Measurements from ENCODE around the gene KIF26B. TPM values are rescaled to one million over a fixed set of nuclear protein-coding genes. Genes with fewer than 3 reads are reported as not detected.

Gene KIF26B
- total RNA-seq, 1 donor from 2014 or later: 0.13 TPM

DNA sequence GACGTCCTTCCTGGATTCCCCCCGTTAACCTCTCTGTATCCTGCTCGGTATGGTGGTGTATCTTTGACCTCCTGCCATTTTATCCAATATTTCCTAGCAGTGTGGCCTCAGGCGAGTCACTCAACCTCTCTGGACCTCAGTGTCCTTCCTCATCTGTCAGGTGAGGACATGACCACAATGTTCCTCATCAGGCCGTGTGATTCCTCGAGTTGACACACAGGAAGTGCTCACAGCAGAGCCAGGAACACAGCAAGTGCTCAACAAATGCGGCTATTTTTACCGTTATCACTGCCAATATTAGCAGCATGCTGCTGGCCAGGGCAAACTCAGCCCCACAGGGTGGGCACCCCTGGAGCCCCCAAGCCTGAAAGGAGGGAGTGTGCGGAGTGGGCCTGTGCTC is 450.2 kb downstream of the KIF26B start:
- DNase-seq (ENCODE audit: low spot score): no peak
- Mint-ChIP-seq H3K4me1 (ENCODE audit: low read depth) (no peaks in the 10 kb centered on the region), H3K27me3 (ENCODE audit: insufficient read depth) (no peaks in the 10 kb centered on the region), H3K4me3 (no peak overlapping the region), H3K9me3 (no peaks in the 10 kb centered on the region), H3K27ac (no peak overlapping the region), H3K36me3 (ENCODE audit: low read depth) (no peaks in the 10 kb centered on the region)
- intact Hi-C loops (cut with micrococcal nuclease): no loop called here

DNA sequence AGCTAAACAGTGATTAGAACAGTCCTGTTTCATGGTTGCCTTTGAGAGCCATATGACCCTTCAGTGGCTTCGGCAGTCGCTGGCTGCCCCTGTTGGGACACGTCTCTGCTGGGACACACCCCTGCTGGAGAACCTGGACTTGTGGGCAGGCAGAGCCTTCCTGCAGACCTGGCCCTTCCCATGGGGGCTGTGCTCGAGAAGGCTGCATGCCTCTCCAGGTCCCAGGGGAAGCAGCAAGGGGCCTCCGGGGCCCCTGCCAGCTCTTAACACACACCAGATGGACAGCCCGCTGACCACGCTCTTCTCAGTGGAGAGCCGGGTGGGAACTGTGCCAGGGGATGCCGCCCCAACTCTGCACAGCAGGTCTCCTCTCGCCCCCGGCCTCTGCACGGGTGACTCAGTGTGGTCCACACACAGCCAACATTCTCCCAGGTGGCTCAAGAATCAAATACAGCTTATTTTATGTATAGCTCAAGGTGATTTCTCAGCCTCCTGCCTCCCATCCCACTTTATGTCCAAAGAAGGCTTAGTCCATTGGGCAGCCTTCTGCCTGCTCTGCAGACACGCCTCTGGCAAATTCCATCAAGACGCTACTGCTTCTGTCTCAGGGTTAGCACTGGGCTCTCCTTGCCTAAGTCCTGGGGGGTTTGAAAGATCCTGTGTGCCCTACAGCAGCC is 450.8 kb downstream of the KIF26B start:
- H3K27me3 Mint-ChIP-seq (ENCODE audit: insufficient read depth): no peaks in the 10 kb centered on the region

DNA sequence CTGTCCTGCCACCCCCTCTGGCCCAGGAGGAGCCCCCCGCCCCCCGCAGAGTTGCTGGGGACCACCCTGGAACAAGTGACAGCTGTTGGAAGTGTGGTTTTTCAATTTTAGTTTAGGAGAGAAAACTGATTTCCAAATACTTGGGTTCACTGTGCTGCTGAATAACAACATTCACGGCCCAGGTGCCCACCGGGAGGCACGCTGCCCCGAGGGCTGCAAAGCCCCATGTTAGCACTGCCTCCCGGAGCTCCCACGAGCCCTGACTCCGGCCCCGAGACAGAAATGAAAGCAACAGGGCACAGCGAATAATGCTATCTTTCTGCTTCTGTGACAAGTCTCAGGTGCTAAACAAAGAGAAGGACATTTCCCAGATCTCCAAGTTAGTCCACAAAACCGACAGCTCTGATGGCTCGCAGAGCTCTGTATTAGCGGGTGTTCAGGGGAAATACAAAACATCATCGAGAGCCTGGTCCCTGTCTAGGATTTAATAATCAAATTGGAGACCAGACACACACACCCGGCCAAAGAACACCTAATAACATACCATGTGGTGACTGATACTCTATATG is 451.5 kb downstream of the KIF26B start:
- no peak overlapping the region for H3K27ac Mint-ChIP-seq
- DNase-seq (ENCODE audit: low spot score): no peak
- H3K4me3 Mint-ChIP-seq: no peak overlapping the region
- no peaks in the 10 kb centered on the region for H3K4me1 Mint-ChIP-seq (ENCODE audit: low read depth)
- intact Hi-C loops (cut with micrococcal nuclease): no loop called here
- no peaks in the 10 kb centered on the region for H3K9me3 Mint-ChIP-seq
- H3K36me3 Mint-ChIP-seq (ENCODE audit: low read depth): no peaks in the 10 kb centered on the region
- H3K27me3 Mint-ChIP-seq (ENCODE audit: insufficient read depth): no peaks in the 10 kb centered on the region

More for the DNA sequence above, 450.8 kb downstream of the KIF26B start:
- Mint-ChIP-seq H3K27ac (no peak overlapping the region), H3K36me3 (ENCODE audit: low read depth) (no peaks in the 10 kb centered on the region), H3K9me3 (no peaks in the 10 kb centered on the region), H3K4me1 (ENCODE audit: low read depth) (no peaks in the 10 kb centered on the region), H3K4me3 (no peak overlapping the region)
- DNase-seq (ENCODE audit: low spot score): no peak
- intact Hi-C loops (cut with micrococcal nuclease): no loop called here

GRCh38 chr1:245608271-245608670 is 453.5 kb downstream of the KIF26B start:
- no peaks in the 10 kb centered on the region for H3K36me3 Mint-ChIP-seq (ENCODE audit: low read depth)
- intact Hi-C loops (cut with micrococcal nuclease): no loop called here
- H3K4me3 Mint-ChIP-seq: no peak overlapping the region
- no peaks in the 10 kb centered on the region for H3K27me3 Mint-ChIP-seq (ENCODE audit: insufficient read depth)
- no peaks in the 10 kb centered on the region for H3K4me1 Mint-ChIP-seq (ENCODE audit: low read depth)
- H3K9me3 Mint-ChIP-seq: no peaks in the 10 kb centered on the region
- H3K27ac Mint-ChIP-seq: no peak overlapping the region
- no peak for DNase-seq (ENCODE audit: low spot score)

GRCh38 chr1:245609354-245610150 is 454.8 kb downstream of the KIF26B start:
- Mint-ChIP-seq H3K36me3 (ENCODE audit: low read depth) (no peaks in the 10 kb centered on the region), H3K4me1 (ENCODE audit: low read depth) (no peaks in the 10 kb centered on the region), H3K4me3 (no peak overlapping the region), H3K27me3 (ENCODE audit: insufficient read depth) (no peaks in the 10 kb centered on the region), H3K9me3 (no peaks in the 10 kb centered on the region), H3K27ac (no peak overlapping the region)
- intact Hi-C loops (cut with micrococcal nuclease): no loop called here
- DNase-seq (ENCODE audit: low spot score): no peak

- DNase-seq (ENCODE audit: low spot score): no peak
- H3K36me3 Mint-ChIP-seq (ENCODE audit: low read depth): no peaks in the 10 kb centered on the region
- H3K4me1 Mint-ChIP-seq (ENCODE audit: low read depth): no peaks in the 10 kb centered on the region
- H3K27ac Mint-ChIP-seq: no peak overlapping the region
- H3K4me3 Mint-ChIP-seq: no peak overlapping the region
- intact Hi-C loops (cut with micrococcal nuclease): no loop called here
- no peaks in the 10 kb centered on the region for H3K9me3 Mint-ChIP-seq
- H3K27me3 Mint-ChIP-seq (ENCODE audit: insufficient read depth): peaks cover 2% of the 10 kb centered on the region
Observed at GRCh38 chr1:245611251-245611650, 456.5 kb downstream of the KIF26B start.

DNA sequence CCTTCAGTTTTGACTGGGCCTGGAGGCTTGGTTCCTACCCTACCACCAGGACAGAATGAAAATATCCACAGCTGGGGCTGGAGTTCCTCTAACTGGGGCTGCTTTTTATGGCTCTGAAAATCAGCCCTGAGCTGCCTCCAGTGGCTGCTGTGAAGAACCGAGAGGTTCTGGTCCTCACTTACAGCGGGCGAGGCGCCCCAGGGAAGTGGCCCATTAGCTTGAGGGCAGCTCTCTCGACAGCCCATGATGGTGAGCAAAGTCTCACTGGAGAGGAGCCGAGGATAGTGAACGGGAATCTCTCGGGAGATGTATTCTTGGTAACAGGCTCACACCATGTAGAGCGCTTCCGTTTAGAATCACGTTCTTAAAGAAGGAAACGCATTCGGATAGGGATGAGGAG is 459.7 kb downstream of the KIF26B start:
- Mint-ChIP-seq H3K27me3 (ENCODE audit: insufficient read depth) (peaks cover 2% of the 10 kb centered on the region), H3K4me3 (no peak overlapping the region), H3K9me3 (no peaks in the 10 kb centered on the region), H3K36me3 (ENCODE audit: low read depth) (no peaks in the 10 kb centered on the region), H3K4me1 (ENCODE audit: low read depth) (no peaks in the 10 kb centered on the region), H3K27ac (no peak overlapping the region)
- intact Hi-C loops (cut with micrococcal nuclease): no loop called here
- DNase-seq (ENCODE audit: low spot score): no peak

GRCh38 chr1:245615001-245615400 is 460.2 kb downstream of the KIF26B start:
- Mint-ChIP-seq H3K4me3 (no peak overlapping the region), H3K27me3 (ENCODE audit: insufficient read depth) (peaks cover 2% of the 10 kb centered on the region), H3K9me3 (no peaks in the 10 kb centered on the region), H3K36me3 (ENCODE audit: low read depth) (no peaks in the 10 kb centered on the region), H3K4me1 (ENCODE audit: low read depth) (no peaks in the 10 kb centered on the region), H3K27ac (no peak overlapping the region)
- intact Hi-C loops (cut with micrococcal nuclease): no loop called here
- no peak for DNase-seq (ENCODE audit: low spot score)

GRCh38 chr1:245621589-245621988 is 466.8 kb downstream of the KIF26B start:
- Mint-ChIP-seq H3K27ac (no peak overlapping the region), H3K36me3 (ENCODE audit: low read depth) (no peaks in the 10 kb centered on the region), H3K27me3 (ENCODE audit: insufficient read depth) (peaks cover 3% of the 10 kb centered on the region), H3K4me3 (no peak overlapping the region), H3K4me1 (ENCODE audit: low read depth) (no peaks in the 10 kb centered on the region), H3K9me3 (no peaks in the 10 kb centered on the region)
- intact Hi-C loops (cut with micrococcal nuclease): no loop called here
- no peak for DNase-seq (ENCODE audit: low spot score)

GRCh38 chr1:245622332-245623014 is 467.7 kb downstream of the KIF26B start:
- no peaks in the 10 kb centered on the region for H3K9me3 Mint-ChIP-seq
- no peaks in the 10 kb centered on the region for H3K36me3 Mint-ChIP-seq (ENCODE audit: low read depth)
- no peaks in the 10 kb centered on the region for H3K4me1 Mint-ChIP-seq (ENCODE audit: low read depth)
- peaks cover 3% of the 10 kb centered on the region for H3K27me3 Mint-ChIP-seq (ENCODE audit: insufficient read depth)
- intact Hi-C loops (cut with micrococcal nuclease): no loop called here
- no peak for DNase-seq (ENCODE audit: low spot score)
- no peak overlapping the region for H3K27ac Mint-ChIP-seq
- H3K4me3 Mint-ChIP-seq: no peak overlapping the region

DNA sequence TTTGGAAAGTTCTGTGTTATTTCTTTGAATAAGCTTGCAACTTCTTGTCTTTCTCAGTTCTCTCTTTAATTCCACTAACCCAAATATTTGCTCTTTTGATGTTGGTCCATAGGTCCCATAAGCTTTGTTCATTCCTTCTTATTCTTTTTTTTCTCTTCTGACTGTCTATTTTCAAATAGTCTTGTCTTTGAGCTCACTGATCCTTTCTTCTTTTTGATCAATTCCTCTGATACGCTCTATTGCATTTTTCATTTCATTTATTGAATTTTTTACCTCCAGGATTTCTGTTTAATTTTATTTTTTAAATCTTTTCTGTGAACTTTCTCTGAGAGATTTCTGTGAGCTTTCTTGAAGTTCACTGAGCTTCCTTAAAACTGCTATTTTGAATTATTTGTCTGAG is 486.6 kb downstream of the KIF26B start:
- no peak overlapping the region for H3K27ac Mint-ChIP-seq
- intact Hi-C loops (cut with micrococcal nuclease): no loop called here
- H3K4me1 Mint-ChIP-seq (ENCODE audit: low read depth): no peaks in the 10 kb centered on the region
- no peaks in the 10 kb centered on the region for H3K36me3 Mint-ChIP-seq (ENCODE audit: low read depth)
- no peaks in the 10 kb centered on the region for H3K27me3 Mint-ChIP-seq (ENCODE audit: insufficient read depth)
- H3K4me3 Mint-ChIP-seq: no peak overlapping the region
- DNase-seq (ENCODE audit: low spot score): no peak
- H3K9me3 Mint-ChIP-seq: peaks cover 35% of the 10 kb centered on the region

DNA sequence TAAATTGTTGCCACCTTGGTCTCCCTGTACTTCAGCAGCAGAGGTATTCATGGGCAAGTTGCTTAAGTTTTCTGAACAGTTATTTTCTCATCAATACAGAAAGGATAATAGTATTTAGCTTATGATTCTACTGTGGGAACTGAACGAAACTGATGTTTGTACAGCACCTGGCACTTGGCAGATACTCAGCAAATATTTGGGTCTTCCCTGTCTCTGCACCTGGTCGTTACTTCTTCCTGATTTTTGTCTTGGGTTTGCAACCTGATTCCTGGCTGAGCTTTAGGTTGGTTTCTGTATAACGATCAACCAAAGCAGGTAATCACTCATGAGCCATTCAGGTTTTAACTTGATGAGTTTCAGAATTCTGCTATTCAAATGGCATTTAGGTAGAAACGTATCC is 490.6 kb downstream of the KIF26B start:
- no peak for DNase-seq (ENCODE audit: low spot score)
- no peaks in the 10 kb centered on the region for H3K27me3 Mint-ChIP-seq (ENCODE audit: insufficient read depth)
- H3K4me1 Mint-ChIP-seq (ENCODE audit: low read depth): no peaks in the 10 kb centered on the region
- peaks cover 33% of the 10 kb centered on the region for H3K9me3 Mint-ChIP-seq
- no peak overlapping the region for H3K27ac Mint-ChIP-seq
- no peaks in the 10 kb centered on the region for H3K36me3 Mint-ChIP-seq (ENCODE audit: low read depth)
- no peak overlapping the region for H3K4me3 Mint-ChIP-seq
- intact Hi-C loops (cut with micrococcal nuclease): no loop called here

- H3K27ac Mint-ChIP-seq: no peak overlapping the region
- H3K27me3 Mint-ChIP-seq (ENCODE audit: insufficient read depth): no peaks in the 10 kb centered on the region
- no peaks in the 10 kb centered on the region for H3K36me3 Mint-ChIP-seq (ENCODE audit: low read depth)
- no peak for DNase-seq (ENCODE audit: low spot score)
- intact Hi-C loops (cut with micrococcal nuclease): no loop called here
- H3K4me3 Mint-ChIP-seq: no peak overlapping the region
- H3K4me1 Mint-ChIP-seq (ENCODE audit: low read depth): no peaks in the 10 kb centered on the region
- H3K9me3 Mint-ChIP-seq: peaks cover 29% of the 10 kb centered on the region
Observed at GRCh38 chr1:245645894-245646293, 491.1 kb downstream of the KIF26B start.
